D721Med (cell line): ENCODE measurements around the gene SYNGR1.

Experiments used
- DNase-seq: peaks from one replicate; pipeline ENCODE4 v3.0.0; 2011; ENCODE audit warnings: low spot score; ENCODE audit not compliant: insufficient read length
- FAIRE-seq: peaks from 2 replicates; lab custom pipeline; 2011; peaks lifted over from hg19 to GRCh38; lab: Jason Lieb, UNC
- TF ChIP-seq, protein P1 (sequence below): IDR thresholded peaks from 2 replicates; pipeline ENCODE4 v1.5.1; 2012; ENCODE audit warnings: mild to moderate bottlenecking, control low read depth; ENCODE audit not compliant: insufficient read depth; ENCODE audit errors: missing control alignments

Gene SYNGR1

DNA sequence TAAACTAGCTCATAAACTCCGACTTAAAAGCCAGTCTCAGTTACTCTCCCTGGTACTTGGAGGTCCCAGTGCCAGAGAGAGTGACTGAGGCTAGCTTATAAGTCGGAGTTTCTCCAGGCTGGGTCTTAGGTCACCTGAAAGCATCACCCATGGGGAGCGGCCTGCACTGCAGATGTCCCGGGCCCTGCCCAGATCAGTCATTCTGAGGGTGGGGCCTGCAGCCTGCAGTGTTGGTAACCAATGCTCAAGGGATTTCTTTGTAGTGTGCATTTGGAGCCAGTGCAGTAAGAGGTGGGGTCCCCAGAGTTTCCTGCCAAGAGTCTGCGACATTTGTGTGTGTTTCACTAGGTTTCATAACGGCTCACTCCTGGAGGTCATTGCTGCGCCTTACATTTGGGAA, 64.6 kb downstream of the SYNGR1 start:
- FAIRE-seq (no peak), DNase-seq (no peak)
- TF ChIP-seq, protein P1, sequence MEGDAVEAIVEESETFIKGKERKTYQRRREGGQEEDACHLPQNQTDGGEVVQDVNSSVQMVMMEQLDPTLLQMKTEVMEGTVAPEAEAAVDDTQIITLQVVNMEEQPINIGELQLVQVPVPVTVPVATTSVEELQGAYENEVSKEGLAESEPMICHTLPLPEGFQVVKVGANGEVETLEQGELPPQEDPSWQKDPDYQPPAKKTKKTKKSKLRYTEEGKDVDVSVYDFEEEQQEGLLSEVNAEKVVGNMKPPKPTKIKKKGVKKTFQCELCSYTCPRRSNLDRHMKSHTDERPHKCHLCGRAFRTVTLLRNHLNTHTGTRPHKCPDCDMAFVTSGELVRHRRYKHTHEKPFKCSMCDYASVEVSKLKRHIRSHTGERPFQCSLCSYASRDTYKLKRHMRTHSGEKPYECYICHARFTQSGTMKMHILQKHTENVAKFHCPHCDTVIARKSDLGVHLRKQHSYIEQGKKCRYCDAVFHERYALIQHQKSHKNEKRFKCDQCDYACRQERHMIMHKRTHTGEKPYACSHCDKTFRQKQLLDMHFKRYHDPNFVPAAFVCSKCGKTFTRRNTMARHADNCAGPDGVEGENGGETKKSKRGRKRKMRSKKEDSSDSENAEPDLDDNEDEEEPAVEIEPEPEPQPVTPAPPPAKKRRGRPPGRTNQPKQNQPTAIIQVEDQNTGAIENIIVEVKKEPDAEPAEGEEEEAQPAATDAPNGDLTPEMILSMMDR = no peak

GRCh38 chr22:39414886-39415285, 65.1 kb downstream of the SYNGR1 start:
- DNase-seq (no peak), FAIRE-seq (no peak)
- TF ChIP-seq, protein P1 = no peak

GRCh38 chr22:39415506-39415905, 65.7 kb downstream of the SYNGR1 start:
- TF ChIP-seq, protein P1 = no peak
- FAIRE-seq (no peak), DNase-seq (no peak)

- TF ChIP-seq, protein P1 = no peak
- DNase-seq (no peak), FAIRE-seq (no peak)
Observed at GRCh38 chr22:39416319-39416718, 66.5 kb downstream of the SYNGR1 start.

DNA sequence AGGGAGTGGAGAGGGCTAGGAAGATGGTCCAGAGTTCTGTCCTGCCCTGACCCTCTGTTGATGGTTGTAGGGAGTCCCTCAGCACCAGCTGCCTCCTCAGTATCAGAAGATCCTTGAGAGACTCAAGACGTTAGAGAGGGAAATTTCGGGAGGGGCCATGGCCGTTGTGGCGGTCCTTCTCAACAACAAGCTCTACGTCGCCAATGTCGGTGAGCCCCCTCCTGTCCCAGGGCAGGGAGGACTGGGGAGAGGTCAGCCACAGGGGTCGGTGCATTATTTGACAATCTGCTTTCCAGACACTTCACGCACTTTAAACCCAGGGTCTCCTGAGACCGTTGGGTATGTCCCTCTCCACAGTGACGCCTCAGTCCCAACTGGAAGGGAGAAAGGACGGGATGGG, 67.8 kb downstream of the SYNGR1 start:
- FAIRE-seq = no peak
- DNase-seq = no peak
- TF ChIP-seq, protein P1 = no peak

- DNase-seq (no peak), FAIRE-seq (no peak)
- TF ChIP-seq, protein P1 = no peak
Observed at GRCh38 chr22:39418696-39419095, 68.9 kb downstream of the SYNGR1 start.

DNA sequence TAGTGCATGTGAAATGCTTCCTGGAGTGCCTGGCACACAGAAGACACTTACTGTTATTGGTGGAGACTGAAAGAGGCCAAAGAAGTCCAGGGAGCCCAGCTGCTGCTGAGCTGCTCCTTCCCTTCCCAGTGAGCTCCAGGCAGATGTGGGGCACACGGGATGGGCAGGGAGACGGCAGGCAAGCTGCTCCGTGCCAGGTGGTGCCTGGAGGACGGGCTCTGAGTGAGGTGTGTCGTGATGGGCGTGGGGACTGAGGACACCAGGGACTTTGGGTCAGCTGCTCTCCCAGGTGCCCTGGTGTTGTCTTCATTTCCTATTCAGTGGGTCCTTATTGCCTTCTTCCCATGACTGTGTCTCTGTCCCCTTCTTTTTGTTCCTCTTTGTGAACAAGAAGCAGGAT, 69.3 kb downstream of the SYNGR1 start:
- TF ChIP-seq, protein P1 = no peak
- DNase-seq (no peak), FAIRE-seq (no peak)
